ENCODE measurements around the gene GSTM4. TPM values are rescaled to one million over a fixed set of nuclear protein-coding genes. Genes with fewer than 3 reads are reported as not detected.
"Not testable (repeated sequence)": the region's sequence is repeated elsewhere in the genome, so short reads cannot be mapped to it uniquely, and the experiment has no call there.

The GSTM4 gene
- total RNA-seq, 2 experiments from 2014 or later: 10.4 to 14.3 TPM

DNA sequence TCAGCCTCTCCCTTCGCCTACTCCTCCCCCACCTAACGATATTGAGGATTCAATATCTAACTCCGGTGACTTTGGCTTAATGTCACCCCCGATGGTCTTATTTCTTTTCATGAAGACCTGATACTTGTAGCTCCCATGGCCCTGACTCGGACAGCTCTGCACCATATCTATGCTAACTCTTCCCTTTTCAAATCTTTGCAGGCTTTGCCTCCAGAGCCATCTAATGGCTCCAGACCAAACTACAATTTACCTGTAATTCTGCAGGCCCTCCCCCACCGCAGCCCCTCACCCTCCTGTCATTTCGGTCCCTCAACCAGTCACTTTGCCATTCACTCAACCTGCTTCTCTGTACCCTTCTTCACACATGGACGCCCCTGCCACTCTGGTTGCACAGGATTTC, 48.3 kb downstream of the GSTM4 start:
- H3K27ac Mint-ChIP-seq: no peak overlapping the region
- ChIA-PET POLR2A (no interaction called here), CTCF (no interaction called here)
- H3K27me3 Mint-ChIP-seq: peaks cover 21% of the 10 kb centered on the region
- H3K36me3 Mint-ChIP-seq (ENCODE audit: low read depth): no peaks in the 10 kb centered on the region
- peaks cover 8% of the 10 kb centered on the region for H3K9me3 Mint-ChIP-seq
- DNase-seq: no peak
- H3K4me1 Mint-ChIP-seq: no peaks in the 10 kb centered on the region
- H3K4me3 Mint-ChIP-seq: no peak overlapping the region

GRCh38 chr1:109705411-109705810, 49.5 kb downstream of the GSTM4 start:
- Mint-ChIP-seq H3K36me3 (ENCODE audit: low read depth) (no peaks in the 10 kb centered on the region), H3K4me1 (no peaks in the 10 kb centered on the region), H3K4me3 (no peak overlapping the region), H3K9me3 (peaks cover 12% of the 10 kb centered on the region), H3K27ac (no peak overlapping the region), H3K27me3 (peaks cover 21% of the 10 kb centered on the region)
- ChIA-PET CTCF (interaction anchor here (0.9 kb wide), 1 partner anchor 66 kb away, joined by 3 read pairs; no protein-coding TSS in a partner anchor), POLR2A (no interaction called here)
- DNase-seq: no peak

DNA sequence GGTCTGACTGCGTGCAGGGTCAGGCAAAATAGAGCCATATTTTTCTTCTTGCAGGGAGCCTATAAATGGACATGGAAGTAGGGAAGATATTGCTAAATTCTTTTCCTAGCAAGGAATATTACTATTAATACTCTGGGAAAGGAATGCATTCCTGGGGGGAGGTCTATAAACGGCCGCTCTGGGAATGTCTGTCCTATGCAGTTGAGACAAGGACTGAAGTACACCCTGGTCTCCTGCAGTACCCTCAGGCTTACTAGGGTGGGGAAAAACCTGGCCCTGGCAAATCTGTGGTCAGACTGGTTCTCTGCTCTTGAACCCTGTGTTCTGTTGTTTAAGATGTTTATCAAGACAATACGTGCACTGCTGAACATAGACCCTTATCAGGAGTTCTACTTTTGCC, 53.0 kb downstream of the GSTM4 start:
- H3K27ac Mint-ChIP-seq; POLR2A ChIA-PET; H3K4me3 Mint-ChIP-seq; CTCF ChIA-PET; H3K36me3 Mint-ChIP-seq (ENCODE audit: low read depth); DNase-seq; H3K4me1 Mint-ChIP-seq: not testable (repeated sequence)
- H3K9me3 Mint-ChIP-seq: peaks cover 12% of the 10 kb centered on the region
- peaks cover 23% of the 10 kb centered on the region for H3K27me3 Mint-ChIP-seq

- H3K27ac Mint-ChIP-seq; POLR2A ChIA-PET; H3K4me1 Mint-ChIP-seq; DNase-seq; H3K4me3 Mint-ChIP-seq; CTCF ChIA-PET; H3K36me3 Mint-ChIP-seq (ENCODE audit: low read depth): not testable (repeated sequence)
- Mint-ChIP-seq H3K27me3 (peaks cover 22% of the 10 kb centered on the region), H3K9me3 (peaks cover 12% of the 10 kb centered on the region)
These were observed 53.9 kb downstream of the GSTM4 start for GRCh38 chr1:109709822-109710221.

Other genes with a start within 250 kb of the GSTM4 start
- 100 to 1,000 TPM; 170 to 189 TPM for gene PSMA5, start 229.7 kb upstream of the GSTM4 start, total RNA-seq
- not detected for gene SYPL2, start 189.6 kb upstream of the GSTM4 start, total RNA-seq
- 1 to 10 TPM; 7.0 to 7.6 TPM for gene ATXN7L2, start 172.2 kb upstream of the GSTM4 start, total RNA-seq
- 10 to 100 TPM; 19.5 to 21.4 TPM for gene CYB561D1, start 162.0 kb upstream of the GSTM4 start, total RNA-seq
- 1 to 10 TPM; 1.2 to 1.3 TPM for gene AMIGO1, start 146.4 kb upstream of the GSTM4 start, total RNA-seq
- gene GPR61, start 116.2 kb upstream of the GSTM4 start, total RNA-seq: under 1 TPM in 1 of 2 experiments, not detected in 1; 0.53 TPM
- gene GNAI3, start 107.5 kb upstream of the GSTM4 start, total RNA-seq: 1 to 10 TPM; 9.4 to 9.6 TPM
- not detected for gene GNAT2, start 36.5 kb upstream of the GSTM4 start, total RNA-seq
- gene AMPD2, start 36.3 kb upstream of the GSTM4 start, total RNA-seq: 100 to 1,000 TPM; 110 to 122 TPM
- gene GSTM2, start 12.0 kb downstream of the GSTM4 start, total RNA-seq: 10 to 100 TPM; 15.9 to 17.6 TPM
- gene GSTM1, start 31.7 kb downstream of the GSTM4 start, total RNA-seq: not detected
- not detected for gene GSTM5, start 56.2 kb downstream of the GSTM4 start, total RNA-seq
- gene GSTM3, start 84.9 kb downstream of the GSTM4 start, total RNA-seq: under 1 TPM; 0.23 to 0.95 TPM
- not detected for gene EPS8L3, start 107.8 kb downstream of the GSTM4 start, total RNA-seq

Measured in activated CD4-positive, alpha-beta memory T cell treated with anti-CD3 and anti-CD28 coated beads, Interleukin-2, amount 10 ng/mL, durations not matched to agents 7 days and 5 days (primary cell).